ENCODE results near the gene SYNE1.

The SYNE1 gene

GRCh38 chr6:152371775-152372174 lies 265.4 kb downstream of the SYNE1 start:
- TF ChIP-seq CTCF (IDR thresholded peaks at IDR 0.05; ENCODE audit: control insufficient read depth, extremely low read depth, insufficient read depth): no peak
- DNase-seq (ENCODE audit: low read depth): no peak
- H3K4me3 ChIP-seq (ENCODE audit: low read depth, low read length): no peak overlapping the region

- no peak overlapping the region for H3K4me3 ChIP-seq (ENCODE audit: low read depth, low read length)
- no peak for TF ChIP-seq CTCF (IDR thresholded peaks at IDR 0.05; ENCODE audit: control insufficient read depth, extremely low read depth, insufficient read depth)
- no peak for DNase-seq (ENCODE audit: low read depth)
Observed at GRCh38 chr6:152368751-152369624, 268.2 kb downstream of the SYNE1 start.

- no peak for DNase-seq (ENCODE audit: low read depth)
- no peak overlapping the region for H3K4me3 ChIP-seq (ENCODE audit: low read depth, low read length)
Observed at GRCh38 chr6:152364866-152365265, 272.3 kb downstream of the SYNE1 start.

GRCh38 chr6:152360034-152360433 lies 277.1 kb downstream of the SYNE1 start:
- TF ChIP-seq CTCF (IDR thresholded peaks at IDR 0.05; ENCODE audit: control insufficient read depth, extremely low read depth, insufficient read depth): no peak
- DNase-seq (ENCODE audit: low read depth): no peak
- no peak overlapping the region for H3K4me3 ChIP-seq (ENCODE audit: low read depth, low read length)

More at GRCh38 chr6:152364866-152365265, 272.3 kb downstream of the SYNE1 start:
- TF ChIP-seq CTCF (IDR thresholded peaks at IDR 0.05; ENCODE audit: control insufficient read depth, extremely low read depth, insufficient read depth): no peak

GRCh38 chr6:152356662-152357061 lies 280.5 kb downstream of the SYNE1 start:
- no peak overlapping the region for H3K4me3 ChIP-seq (ENCODE audit: low read depth, low read length)
- DNase-seq (ENCODE audit: low read depth): peak; percentile 39
- TF ChIP-seq CTCF (IDR thresholded peaks at IDR 0.05; ENCODE audit: control insufficient read depth, extremely low read depth, insufficient read depth): peak; percentile 59

GRCh38 chr6:152356016-152356415 lies 281.1 kb downstream of the SYNE1 start:
- no peak for DNase-seq (ENCODE audit: low read depth)
- no peak for TF ChIP-seq CTCF (IDR thresholded peaks at IDR 0.05; ENCODE audit: control insufficient read depth, extremely low read depth, insufficient read depth)
- no peak overlapping the region for H3K4me3 ChIP-seq (ENCODE audit: low read depth, low read length)

GRCh38 chr6:152355166-152355565 lies 282.0 kb downstream of the SYNE1 start:
- TF ChIP-seq CTCF (IDR thresholded peaks at IDR 0.05; ENCODE audit: control insufficient read depth, extremely low read depth, insufficient read depth): no peak
- no peak for DNase-seq (ENCODE audit: low read depth)
- no peak overlapping the region for H3K4me3 ChIP-seq (ENCODE audit: low read depth, low read length)
